PC-3 (cell line): ENCODE measurements around the gene GPC3. TPM values are rescaled to one million over a fixed set of nuclear protein-coding genes. Genes with fewer than 3 reads are reported as not detected.
"Not testable (repeated sequence)": the region's sequence is repeated elsewhere in the genome, so short reads cannot be mapped to it uniquely, and the experiment has no call there.

Experiments
- ATAC-seq: fragments of 200-7000 bp; cut with Tn5 transposase; 2 replicates; pipeline ENCODE4 v1.9.1; 2020; ENCODE audit warnings: mild to moderate bottlenecking, moderate library complexity
- BruUV-seq: library from RNA; stranded (reverse); fragments of 400-500 nt; replicated peaks from 2 replicates; lab custom pipeline; 2021; lab: Mats Ljungman, UMichigan
- CTCF ChIA-PET: fragments of 300-600 bp; sonication (Branson Sonifier 250); formaldehyde crosslinking; loops from one replicate; lab custom pipeline; 2022; ENCODE audit warnings: antibody characterized with exemption; lab: Charles Lee
- POLR2A ChIA-PET: fragments of 300-600 bp; sonication (Branson Sonifier 250); formaldehyde crosslinking; loops from one replicate; lab custom pipeline; 2022; ENCODE audit warnings: antibody characterized with exemption; ENCODE audit not compliant: unreplicated experiment; lab: Charles Lee
- DNase-seq: peaks from one replicate; pipeline ENCODE4 v3.0.0-alpha.2; 2015
- H2AFZ ChIP-seq: fragments of 300-600 bp; sonication (generic); 2 replicates; pipeline ENCODE4 v1.6.0; 2016; ENCODE audit warnings: antibody characterized with exemption, low read length
- H3F3A ChIP-seq: fragments of 300-600 bp; sonication (generic); one replicate; pipeline ENCODE4 v1.6.0; 2017; ENCODE audit warnings: antibody characterized with exemption, low read length, control low read depth, mild to moderate bottlenecking; ENCODE audit not compliant: unreplicated experiment
- H3K27ac ChIP-seq: fragments of 300-600 bp; sonication (generic); 2 replicates; pipeline ENCODE4 v1.5.1; 2016; ENCODE audit warnings: mild to moderate bottlenecking, low read length
- H3K27me3 ChIP-seq: fragments of 300-600 bp; sonication (generic); 2 replicates; pipeline ENCODE4 v1.6.1; 2016; ENCODE audit warnings: low read length, mixed read lengths
- H3K36me3 ChIP-seq: fragments of 300-600 bp; sonication (generic); 2 replicates; pipeline ENCODE4 v1.6.1; 2016; ENCODE audit warnings: low read depth, mixed run types, low read length, mixed read lengths
- H3K4me1 ChIP-seq: fragments of 300-600 bp; sonication (generic); 2 replicates; pipeline ENCODE4 v1.5.1; 2016; ENCODE audit warnings: low read length; ENCODE audit not compliant: insufficient read depth
- H3K4me2 ChIP-seq: fragments of 300-600 bp; sonication (generic); 2 replicates; pipeline ENCODE4 v1.6.0; 2016; ENCODE audit warnings: low read length
- H3K4me3 ChIP-seq: fragments of 300-600 bp; sonication (generic); 2 replicates; pipeline ENCODE4 v1.5.1; 2016; ENCODE audit warnings: mild to moderate bottlenecking, low read length, mixed read lengths
- H3K79me2 ChIP-seq: fragments of 300-600 bp; sonication (generic); 2 replicates; pipeline ENCODE4 v1.6.1; 2017; ENCODE audit warnings: low read length, mixed read lengths
- H3K9ac ChIP-seq: fragments of 300-600 bp; sonication (generic); 2 replicates; pipeline ENCODE4 v1.6.0; 2016; ENCODE audit warnings: mild to moderate bottlenecking, low read length
- H3K9me2 ChIP-seq: fragments of 300-600 bp; sonication (generic); replicated peaks from 2 replicates; pipeline ENCODE4 v1.6.1; 2016; ENCODE audit warnings: mixed run types, low read length, mixed read lengths
- H3K9me3 ChIP-seq: fragments of 300-600 bp; sonication (generic); 2 replicates; pipeline ENCODE4 v1.6.1; 2016; ENCODE audit warnings: low read length, mixed read lengths
- H4K20me1 ChIP-seq: fragments of 300-600 bp; sonication (generic); 2 replicates; pipeline ENCODE4 v1.6.1; 2016; ENCODE audit warnings: low read length, mixed read lengths
- CTCF ChIP-seq: fragments of 300-600 bp; sonication (generic); conservative IDR thresholded peaks from 2 replicates; pipeline ENCODE4 v1.5.1; 2017; ENCODE audit warnings: antibody characterized with exemption, low read depth, mild to moderate bottlenecking, low read length
- EZH2 ChIP-seq: fragments of 300-600 bp; sonication (generic); IDR thresholded peaks from one replicate; pipeline ENCODE4 v1.6.1; 2017; ENCODE audit warnings: antibody characterized with exemption, mild to moderate bottlenecking, low read length; ENCODE audit not compliant: unreplicated experiment
- EZH2phosphoT487 ChIP-seq: fragments of 300-600 bp; sonication (generic); IDR thresholded peaks from 2 replicates; pipeline ENCODE4 v1.6.1; 2018; ENCODE audit warnings: mild to moderate bottlenecking, antibody characterized with exemption, low read length, borderline replicate concordance
- intact Hi-C: fragments of 100-400 bp; cut with micrococcal nuclease; formaldehyde crosslinking; loops from 2 replicates; pipeline ENCODE4 v1.9.0; 2023
- total RNA-seq: library from RNA; depleted of rRNA; stranded (reverse); fragments of >200 nt; gene quantifications from 2 replicates; pipeline ENCODE4 v1.2.3, GENCODE V29; 2014

Gene GPC3
- total RNA-seq, 1 experiment from 2014 or later, result not detected

GRCh38 chrX:133726211-133726630 lies 259.2 kb downstream of the GPC3 start:
- BruUV-seq, result no TSS peak
- H3K9ac ChIP-seq, result peak overlapping the region; percentile 68
- ChIA-PET POLR2A (interaction anchor here (1.3 kb wide), 1 partner anchor 50 kb away, joined by 5 read pairs; no protein-coding TSS in a partner anchor), CTCF (no interaction called here)
- intact Hi-C loops, result loop anchor here (1.0 to 2.0 kb wide), 2 partner anchors 27 to 50 kb away; no protein-coding TSS in a partner anchor
- H3K27ac ChIP-seq, result peak overlapping the region; percentile 97
- peaks cover 6% of the 10 kb centered on the region for H3F3A ChIP-seq
- no peaks in the 10 kb centered on the region for H3K79me2 ChIP-seq
- no peak for TF ChIP-seq CTCF
- no peak for TF ChIP-seq EZH2
- no peak for TF ChIP-seq EZH2phosphoT487
- H3K9me2 ChIP-seq, result no peaks in the 10 kb centered on the region
- H3K27me3 ChIP-seq, result no peaks in the 10 kb centered on the region
- peak; percentile 95 for ATAC-seq
- H2AFZ ChIP-seq, result peak overlapping the region; percentile 55
- H3K36me3 ChIP-seq, result no peaks in the 10 kb centered on the region
- H3K4me2 ChIP-seq, result peak overlapping the region; percentile 75
- H3K4me3 ChIP-seq, result peak overlapping the region; percentile 25; the same call in 1 of the 2 replicates
- no peaks in the 10 kb centered on the region for H3K9me3 ChIP-seq
- DNase-seq, result peak; percentile 93
- H3K4me1 ChIP-seq, result peaks cover 20% of the 10 kb centered on the region
- H4K20me1 ChIP-seq, result no peaks in the 10 kb centered on the region

GRCh38 chrX:133723930-133724329 lies 261.5 kb downstream of the GPC3 start:
- H3K27ac ChIP-seq, result no peak overlapping the region
- intact Hi-C loops, result no loop called here
- no peaks in the 10 kb centered on the region for H3K36me3 ChIP-seq
- CTCF ChIA-PET, result no interaction called here
- no TSS peak for BruUV-seq
- no peaks in the 10 kb centered on the region for H3K79me2 ChIP-seq
- no peak overlapping the region for H3K4me2 ChIP-seq
- ATAC-seq (no peak), DNase-seq (no peak)
- H2AFZ ChIP-seq, result no peak overlapping the region
- H3F3A ChIP-seq, result peaks cover 6% of the 10 kb centered on the region
- POLR2A ChIA-PET, result no interaction called here
- H3K9me2 ChIP-seq, result no peaks in the 10 kb centered on the region
- H4K20me1 ChIP-seq, result no peaks in the 10 kb centered on the region
- no peaks in the 10 kb centered on the region for H3K27me3 ChIP-seq
- TF ChIP-seq EZH2phosphoT487 (no peak), EZH2 (no peak), CTCF (no peak)
- H3K4me3 ChIP-seq, result no peak overlapping the region
- peaks cover 20% of the 10 kb centered on the region for H3K4me1 ChIP-seq
- H3K9ac ChIP-seq, result no peak overlapping the region
- H3K9me3 ChIP-seq, result no peaks in the 10 kb centered on the region

- BruUV-seq, result no TSS peak
- no peak for TF ChIP-seq EZH2
- TF ChIP-seq CTCF, result no peak
- TF ChIP-seq EZH2phosphoT487, result no peak
- intact Hi-C loops, result no loop called here
Measured at GRCh38 chrX:133722756-133723155, 262.6 kb downstream of the GPC3 start.

GRCh38 chrX:133720269-133720668 lies 265.1 kb downstream of the GPC3 start:
- intact Hi-C loops, H3K36me3 ChIP-seq, H3K9ac ChIP-seq, H3K9me3 ChIP-seq, H4K20me1 ChIP-seq, ATAC-seq, DNase-seq, H3F3A ChIP-seq, H3K9me2 ChIP-seq, H3K79me2 ChIP-seq, POLR2A ChIA-PET, CTCF ChIA-PET, H2AFZ ChIP-seq, H3K27ac ChIP-seq, H3K4me2 ChIP-seq, H3K4me3 ChIP-seq, H3K27me3 ChIP-seq, H3K4me1 ChIP-seq, BruUV-seq: not testable (repeated sequence)

More at GRCh38 chrX:133722756-133723155, 262.6 kb downstream of the GPC3 start:
- peaks cover 6% of the 10 kb centered on the region for H3F3A ChIP-seq
- H2AFZ ChIP-seq, result no peak overlapping the region
- no peaks in the 10 kb centered on the region for H4K20me1 ChIP-seq
- no peaks in the 10 kb centered on the region for H3K9me2 ChIP-seq
- H3K27me3 ChIP-seq, result no peaks in the 10 kb centered on the region
- no peak overlapping the region for H3K9ac ChIP-seq
- H3K79me2 ChIP-seq, result no peaks in the 10 kb centered on the region
- DNase-seq (no peak), ATAC-seq (no peak)
- no peak overlapping the region for H3K4me3 ChIP-seq
- ChIA-PET POLR2A (no interaction called here), CTCF (no interaction called here)
- no peak overlapping the region for H3K27ac ChIP-seq
- H3K4me2 ChIP-seq, result no peak overlapping the region
- H3K9me3 ChIP-seq, result no peaks in the 10 kb centered on the region
- no peaks in the 10 kb centered on the region for H3K36me3 ChIP-seq
- H3K4me1 ChIP-seq, result peaks cover 20% of the 10 kb centered on the region
